Measurements from ENCODE around the gene PDGFD.

Gene PDGFD

DNA sequence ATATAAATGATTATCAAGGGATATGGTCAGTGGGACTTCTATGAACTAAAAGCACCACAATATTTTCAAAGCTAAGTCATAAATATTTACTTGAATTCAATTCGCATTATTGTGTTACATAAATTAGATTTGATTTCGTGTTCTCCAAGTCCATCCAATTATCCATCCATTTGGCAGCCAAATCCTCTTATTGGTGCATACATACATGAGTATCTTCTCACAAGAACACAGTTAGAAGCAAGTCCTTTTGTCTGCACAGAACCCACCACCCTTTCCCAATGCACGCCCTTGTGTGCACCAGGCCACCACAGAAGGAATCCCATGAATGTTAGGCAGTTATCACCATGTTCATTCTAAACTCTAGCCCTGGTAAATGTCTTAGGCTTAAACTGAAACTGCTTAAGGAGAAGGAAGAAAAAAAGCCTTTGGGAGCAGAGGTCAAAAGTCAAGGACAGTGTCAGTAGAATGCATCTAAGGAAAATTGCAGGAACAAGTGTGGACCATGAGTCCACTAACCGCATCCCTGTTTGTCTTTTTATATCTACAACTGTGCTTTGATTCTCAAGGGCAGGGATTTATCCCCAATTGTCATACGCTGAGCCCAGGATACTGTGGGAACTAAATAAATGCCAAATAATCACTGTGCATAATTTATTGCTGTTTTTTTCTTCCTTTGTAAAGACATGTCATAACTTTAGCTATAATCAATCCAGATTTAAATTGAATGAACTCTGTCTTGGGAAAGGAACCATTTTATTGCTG lies 235.7 kb downstream of the PDGFD start:
- 97 to 98% methylated on average over 5 of the region's 5 CpGs for WGBS, 2 experiments
- Histone ChIP-seq H3K27ac (ENCODE audit: insufficient read depth, low read depth, low read length, poor library complexity, severe bottlenecking) (no peak overlapping the region), H3K9me3 (ENCODE audit: control insufficient read depth, low read length) (no peaks in the 10 kb centered on the region), H3K4me3 (ENCODE audit: insufficient read depth, low read depth, low read length) (no peak overlapping the region), H3K27me3 (ENCODE audit: control insufficient read depth, insufficient read depth, low read length, poor library complexity, severe bottlenecking) (no peaks in the 10 kb centered on the region), H3K4me1 (ENCODE audit: control insufficient read depth, insufficient read depth, low read length) (no peaks in the 10 kb centered on the region), H3K36me3 (ENCODE audit: control insufficient read depth, insufficient read depth, low read length) (no peaks in the 10 kb centered on the region)

DNA sequence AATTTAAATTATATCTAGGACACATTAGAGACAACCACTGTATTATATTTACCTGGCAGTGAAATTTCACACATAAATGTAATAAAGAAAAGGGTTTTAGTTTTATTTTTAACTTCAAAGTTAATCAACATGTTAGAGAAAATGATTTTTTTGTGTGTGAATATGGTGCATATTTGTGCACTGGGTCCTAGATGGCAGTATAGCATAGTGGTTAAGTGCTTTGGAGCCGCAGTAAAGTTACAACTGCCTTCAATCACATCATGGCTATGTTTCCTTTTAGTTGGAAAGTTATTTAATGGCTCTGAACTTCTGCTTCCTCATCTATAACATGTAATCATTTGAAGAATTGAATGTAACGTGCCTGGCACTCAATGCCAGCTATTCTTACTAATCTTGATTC lies 236.4 kb downstream of the PDGFD start:
- Histone ChIP-seq H3K4me3 (ENCODE audit: insufficient read depth, low read depth, low read length) (no peak overlapping the region), H3K36me3 (ENCODE audit: control insufficient read depth, insufficient read depth, low read length) (no peaks in the 10 kb centered on the region), H3K4me1 (ENCODE audit: control insufficient read depth, insufficient read depth, low read length) (no peaks in the 10 kb centered on the region), H3K27ac (ENCODE audit: insufficient read depth, low read depth, low read length, poor library complexity, severe bottlenecking) (no peak overlapping the region), H3K9me3 (ENCODE audit: control insufficient read depth, low read length) (no peaks in the 10 kb centered on the region), H3K27me3 (ENCODE audit: control insufficient read depth, insufficient read depth, low read length, poor library complexity, severe bottlenecking) (no peaks in the 10 kb centered on the region)
- WGBS, 2 experiments: 82 to 92% methylated on average over 1 to 2 of the region's 2 CpGs

DNA sequence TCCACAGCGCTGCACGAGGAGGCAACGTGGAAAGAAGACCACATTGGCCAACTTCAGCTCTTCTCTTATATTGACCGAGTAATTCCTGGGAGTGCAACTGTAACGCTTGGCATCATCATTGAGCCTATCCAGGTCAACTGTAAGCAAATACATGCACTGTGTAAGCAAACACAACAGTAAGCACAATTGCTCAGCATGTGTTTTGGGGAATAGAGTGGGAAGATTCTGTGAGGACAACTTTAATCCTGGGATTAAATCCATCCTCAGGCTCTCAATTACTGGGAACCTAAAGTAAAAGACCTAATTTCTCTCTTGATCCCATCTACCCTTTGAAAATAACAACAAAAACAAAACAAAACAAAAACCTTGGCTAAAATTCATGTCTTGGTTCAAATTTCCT lies 237.0 kb downstream of the PDGFD start:
- H3K9me3 ChIP-seq (ENCODE audit: control insufficient read depth, low read length): no peaks in the 10 kb centered on the region
- H3K36me3 ChIP-seq (ENCODE audit: control insufficient read depth, insufficient read depth, low read length): no peaks in the 10 kb centered on the region
- H3K4me1 ChIP-seq (ENCODE audit: control insufficient read depth, insufficient read depth, low read length): no peaks in the 10 kb centered on the region
- WGBS, 2 experiments: 88 to 95% methylated on average over 5 of the region's 5 CpGs
- no peaks in the 10 kb centered on the region for H3K27me3 ChIP-seq (ENCODE audit: control insufficient read depth, insufficient read depth, low read length, poor library complexity, severe bottlenecking)
- H3K27ac ChIP-seq (ENCODE audit: insufficient read depth, low read depth, low read length, poor library complexity, severe bottlenecking): no peak overlapping the region
- H3K4me3 ChIP-seq (ENCODE audit: insufficient read depth, low read depth, low read length): no peak overlapping the region

DNA sequence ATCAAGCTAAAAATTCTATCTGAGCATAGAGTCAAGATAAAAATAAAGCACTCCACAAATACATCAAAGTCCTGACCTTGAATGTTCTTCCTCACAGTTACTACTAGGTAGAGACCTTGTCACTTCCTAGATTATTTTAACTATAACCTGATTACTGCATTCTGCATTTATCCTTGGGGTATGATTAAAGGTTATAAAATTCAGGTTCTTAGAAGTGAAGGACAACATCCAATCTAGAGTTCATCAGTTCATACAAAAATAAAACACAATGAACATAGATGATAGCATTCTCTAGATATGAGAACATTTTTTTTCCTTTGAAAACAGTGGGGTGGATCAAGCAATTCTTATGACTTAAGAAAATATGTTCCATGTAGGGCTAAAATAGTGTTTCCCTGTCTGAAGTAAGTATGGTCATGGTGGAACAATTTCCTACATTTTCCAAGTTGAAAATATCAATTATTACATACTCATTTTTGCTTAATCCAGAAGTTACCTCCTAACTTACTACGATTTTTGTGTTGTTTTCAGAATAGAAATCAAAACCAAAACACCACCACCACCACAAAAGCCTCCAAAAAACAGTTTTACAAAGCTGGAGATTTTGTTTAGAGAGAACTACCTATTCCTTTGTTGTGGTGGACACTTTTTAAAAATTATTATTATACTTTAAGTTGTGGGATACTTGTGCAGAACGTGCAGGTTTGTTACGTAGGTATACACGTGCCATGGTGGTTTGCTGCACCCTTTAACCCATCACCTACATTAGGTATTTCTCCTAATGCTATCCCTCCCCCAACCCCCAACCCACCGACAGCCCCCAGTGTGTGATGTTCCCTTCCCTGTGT lies 239.6 kb downstream of the PDGFD start:
- 86 to 93% methylated on average over 2 to 4 of the region's 5 CpGs for WGBS, 2 experiments
- H3K27ac ChIP-seq (ENCODE audit: insufficient read depth, low read depth, low read length, poor library complexity, severe bottlenecking): no peak overlapping the region

DNA sequence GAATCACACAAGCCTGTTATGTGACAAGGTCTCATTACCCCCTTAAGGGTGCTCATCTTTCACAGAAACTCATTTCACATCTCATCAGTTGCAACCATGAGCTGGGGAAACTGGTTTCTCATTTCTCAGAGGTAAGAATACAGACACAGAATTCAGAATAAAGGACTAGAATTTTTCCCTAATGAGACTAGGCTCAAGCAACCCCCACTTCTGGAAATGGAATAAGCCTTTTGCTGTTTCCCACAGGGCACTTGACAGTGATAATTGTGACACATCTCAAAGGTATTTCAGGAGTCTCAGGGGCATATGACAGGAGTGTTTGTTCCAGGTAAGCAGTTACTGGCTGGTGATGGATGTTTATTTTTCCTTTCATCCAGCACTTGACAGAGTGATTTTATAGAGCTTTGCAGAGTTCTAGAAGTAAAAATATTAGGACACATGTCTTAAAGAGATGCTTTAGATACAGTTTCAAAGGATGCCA lies 240.5 kb downstream of the PDGFD start:
- Histone ChIP-seq H3K27ac (ENCODE audit: insufficient read depth, low read depth, low read length, poor library complexity, severe bottlenecking) (no peak overlapping the region), H3K9me3 (ENCODE audit: control insufficient read depth, low read length) (no peaks in the 10 kb centered on the region)

More for the DNA sequence above, 239.6 kb downstream of the PDGFD start:
- Histone ChIP-seq H3K9me3 (ENCODE audit: control insufficient read depth, low read length) (no peaks in the 10 kb centered on the region), H3K36me3 (ENCODE audit: control insufficient read depth, insufficient read depth, low read length) (no peaks in the 10 kb centered on the region), H3K4me3 (ENCODE audit: insufficient read depth, low read depth, low read length) (no peak overlapping the region), H3K4me1 (ENCODE audit: control insufficient read depth, insufficient read depth, low read length) (no peaks in the 10 kb centered on the region), H3K27me3 (ENCODE audit: control insufficient read depth, insufficient read depth, low read length, poor library complexity, severe bottlenecking) (no peaks in the 10 kb centered on the region)

DNA sequence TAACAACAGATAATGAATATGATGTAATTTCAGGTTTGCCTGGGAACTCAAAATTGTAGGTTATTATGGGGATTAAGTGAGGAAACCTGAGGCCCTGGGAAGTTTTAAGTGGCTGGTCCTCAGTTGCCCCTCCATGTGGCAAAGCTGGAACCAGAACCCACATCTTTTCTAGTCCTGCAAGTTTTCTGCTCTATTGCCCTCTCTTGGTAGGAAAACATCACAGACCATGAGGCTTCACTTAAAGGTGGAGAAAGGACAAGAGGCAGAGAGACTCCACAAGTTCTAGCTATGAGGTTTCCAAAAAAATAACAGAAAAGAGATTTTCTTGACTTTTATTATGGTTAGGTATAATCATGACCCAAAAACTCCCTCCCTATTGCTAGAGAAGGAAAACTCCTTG lies 243.0 kb downstream of the PDGFD start:
- Histone ChIP-seq H3K27me3 (ENCODE audit: control insufficient read depth, insufficient read depth, low read length, poor library complexity, severe bottlenecking) (no peaks in the 10 kb centered on the region), H3K27ac (ENCODE audit: insufficient read depth, low read depth, low read length, poor library complexity, severe bottlenecking) (no peak overlapping the region), H3K4me1 (ENCODE audit: control insufficient read depth, insufficient read depth, low read length) (no peaks in the 10 kb centered on the region), H3K9me3 (ENCODE audit: control insufficient read depth, low read length) (no peaks in the 10 kb centered on the region), H3K36me3 (ENCODE audit: control insufficient read depth, insufficient read depth, low read length) (no peaks in the 10 kb centered on the region), H3K4me3 (ENCODE audit: insufficient read depth, low read depth, low read length) (no peak overlapping the region)

More for the DNA sequence above, 240.5 kb downstream of the PDGFD start:
- Histone ChIP-seq H3K4me3 (ENCODE audit: insufficient read depth, low read depth, low read length) (no peak overlapping the region), H3K4me1 (ENCODE audit: control insufficient read depth, insufficient read depth, low read length) (no peaks in the 10 kb centered on the region), H3K36me3 (ENCODE audit: control insufficient read depth, insufficient read depth, low read length) (no peaks in the 10 kb centered on the region), H3K27me3 (ENCODE audit: control insufficient read depth, insufficient read depth, low read length, poor library complexity, severe bottlenecking) (no peaks in the 10 kb centered on the region)

DNA sequence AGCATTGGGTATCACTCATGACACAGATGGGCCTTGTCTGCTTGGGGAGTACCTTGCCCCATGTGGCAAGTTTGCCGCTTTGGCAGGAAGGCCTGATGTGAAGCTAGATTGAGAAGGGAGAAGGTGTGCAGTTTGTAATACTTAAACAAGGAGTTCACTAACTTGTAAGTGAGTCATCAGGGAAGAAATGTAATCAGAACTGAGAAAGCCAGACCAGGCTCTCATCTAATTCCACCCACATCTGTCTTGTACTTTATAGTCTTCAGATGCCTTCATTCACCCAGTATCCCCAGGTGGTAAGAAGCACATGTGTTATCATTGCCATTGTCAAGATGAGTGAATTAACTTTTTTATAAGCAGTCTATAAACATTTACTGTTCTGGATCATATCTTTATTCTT lies 243.5 kb downstream of the PDGFD start:
- Histone ChIP-seq H3K36me3 (ENCODE audit: control insufficient read depth, insufficient read depth, low read length) (no peaks in the 10 kb centered on the region), H3K4me1 (ENCODE audit: control insufficient read depth, insufficient read depth, low read length) (no peaks in the 10 kb centered on the region), H3K4me3 (ENCODE audit: insufficient read depth, low read depth, low read length) (no peak overlapping the region), H3K9me3 (ENCODE audit: control insufficient read depth, low read length) (no peaks in the 10 kb centered on the region), H3K27me3 (ENCODE audit: control insufficient read depth, insufficient read depth, low read length, poor library complexity, severe bottlenecking) (no peaks in the 10 kb centered on the region), H3K27ac (ENCODE audit: insufficient read depth, low read depth, low read length, poor library complexity, severe bottlenecking) (no peak overlapping the region)
- WGBS, 2 experiments: 95 to 100% methylated on average over 1 of the region's 1 CpG

DNA sequence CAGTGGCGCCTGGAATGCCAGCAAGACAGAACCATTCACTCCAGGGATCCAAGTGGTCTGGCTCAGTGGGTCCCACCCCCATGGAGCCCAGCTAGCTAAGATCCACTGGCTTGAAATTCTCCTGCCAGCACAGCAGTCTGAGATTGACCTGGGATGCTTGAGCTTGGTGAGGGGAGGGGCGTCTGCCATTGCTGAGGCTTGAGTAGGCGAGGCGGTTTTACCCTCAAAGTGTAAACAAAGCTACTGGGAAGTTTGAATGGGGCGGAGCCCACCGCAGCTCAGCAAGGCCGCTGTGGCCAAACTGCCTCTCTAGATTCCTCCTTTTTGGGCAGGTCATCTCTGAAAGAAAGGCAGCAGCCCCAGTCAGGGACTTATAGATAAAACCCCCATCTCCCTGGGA lies 253.2 kb downstream of the PDGFD start:
- H3K36me3 ChIP-seq (ENCODE audit: control insufficient read depth, insufficient read depth, low read length): no peaks in the 10 kb centered on the region
- no peaks in the 10 kb centered on the region for H3K4me1 ChIP-seq (ENCODE audit: control insufficient read depth, insufficient read depth, low read length)
- no peaks in the 10 kb centered on the region for H3K9me3 ChIP-seq (ENCODE audit: control insufficient read depth, low read length)
- no peak overlapping the region for H3K4me3 ChIP-seq (ENCODE audit: insufficient read depth, low read depth, low read length)
- no peak overlapping the region for H3K27ac ChIP-seq (ENCODE audit: insufficient read depth, low read depth, low read length, poor library complexity, severe bottlenecking)
- no peaks in the 10 kb centered on the region for H3K27me3 ChIP-seq (ENCODE audit: control insufficient read depth, insufficient read depth, low read length, poor library complexity, severe bottlenecking)
- WGBS, 2 experiments: 85 to 87% methylated on average over 6 of the region's 7 CpGs

DNA sequence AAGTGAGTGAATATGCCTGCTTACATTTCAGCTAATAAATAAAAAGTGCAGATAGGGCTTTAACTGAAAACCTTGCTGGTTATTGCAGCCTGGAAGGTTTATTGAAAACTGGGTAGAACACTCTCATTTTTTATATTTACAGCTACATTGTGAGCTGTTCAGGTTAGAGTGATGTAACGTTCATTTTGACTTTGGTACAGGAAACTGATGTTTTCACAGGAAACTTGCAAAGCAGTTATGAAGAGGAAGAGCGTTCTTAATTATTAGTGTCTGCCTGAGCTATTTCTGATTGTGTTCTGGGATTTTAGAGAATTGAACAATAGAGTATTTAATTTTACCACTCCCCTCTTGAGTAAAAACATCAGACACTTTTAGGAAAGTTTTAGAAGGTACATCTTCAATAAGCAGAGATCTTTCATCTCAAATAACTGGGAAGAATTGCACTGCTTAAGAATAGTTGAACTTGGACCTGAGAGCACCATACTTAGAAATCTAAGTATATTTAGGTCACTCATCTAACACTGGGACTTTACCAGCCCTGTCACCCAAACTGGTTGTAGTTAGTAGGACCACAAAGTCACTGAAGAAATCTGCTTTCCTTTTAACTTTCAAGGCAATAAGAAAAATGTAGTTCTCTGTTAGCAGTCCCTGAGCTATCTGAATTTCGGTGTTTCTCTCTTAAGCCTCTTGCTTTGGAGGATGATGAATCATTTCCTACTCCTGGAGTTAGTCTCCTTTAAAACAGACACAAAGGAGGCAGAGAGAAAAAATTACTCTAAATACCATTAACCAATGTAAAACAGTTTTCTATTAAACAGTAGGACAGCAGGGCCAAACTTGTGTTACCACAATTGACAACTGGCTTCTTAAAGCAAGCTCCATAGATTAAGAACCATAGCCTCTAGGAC lies 256.1 kb downstream of the PDGFD start:
- Histone ChIP-seq H3K36me3 (ENCODE audit: control insufficient read depth, insufficient read depth, low read length) (no peaks in the 10 kb centered on the region), H3K27ac (ENCODE audit: insufficient read depth, low read depth, low read length, poor library complexity, severe bottlenecking) (no peak overlapping the region), H3K27me3 (ENCODE audit: control insufficient read depth, insufficient read depth, low read length, poor library complexity, severe bottlenecking) (no peaks in the 10 kb centered on the region), H3K4me3 (ENCODE audit: insufficient read depth, low read depth, low read length) (no peak overlapping the region), H3K9me3 (ENCODE audit: control insufficient read depth, low read length) (no peaks in the 10 kb centered on the region), H3K4me1 (ENCODE audit: control insufficient read depth, insufficient read depth, low read length) (no peaks in the 10 kb centered on the region)
- WGBS, 2 experiments: 93 to 94% methylated on average over 3 of the region's 3 CpGs

DNA sequence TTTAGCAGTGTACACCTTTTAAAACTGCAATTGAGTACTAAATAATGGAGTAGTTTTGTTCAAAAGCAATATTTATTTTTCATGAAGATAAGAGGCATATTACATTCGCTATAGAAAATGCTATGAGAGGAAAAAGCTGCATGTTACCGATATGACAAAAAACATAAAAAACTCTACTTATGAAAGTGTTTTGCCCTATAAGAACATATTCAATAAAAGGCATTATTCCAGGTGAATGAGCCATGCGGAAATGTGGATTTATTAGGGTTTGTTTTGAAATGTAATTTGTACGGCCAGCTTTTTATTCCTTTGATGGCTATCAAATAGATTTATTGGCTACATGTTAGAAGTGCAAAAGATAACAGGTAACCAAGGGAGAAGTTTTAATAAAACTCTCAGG lies 256.8 kb downstream of the PDGFD start:
- WGBS, 2 experiments: 50 to 73% methylated on average over 2 to 4 of the region's 4 CpGs
- Histone ChIP-seq H3K27ac (ENCODE audit: insufficient read depth, low read depth, low read length, poor library complexity, severe bottlenecking) (no peak overlapping the region), H3K36me3 (ENCODE audit: control insufficient read depth, insufficient read depth, low read length) (no peaks in the 10 kb centered on the region), H3K9me3 (ENCODE audit: control insufficient read depth, low read length) (no peaks in the 10 kb centered on the region), H3K4me1 (ENCODE audit: control insufficient read depth, insufficient read depth, low read length) (no peaks in the 10 kb centered on the region), H3K4me3 (ENCODE audit: insufficient read depth, low read depth, low read length) (no peak overlapping the region), H3K27me3 (ENCODE audit: control insufficient read depth, insufficient read depth, low read length, poor library complexity, severe bottlenecking) (no peaks in the 10 kb centered on the region)

All from ectodermal cell (in vitro differentiated cells).